PC-3 (cell line): Measurements from ENCODE around the gene LEMD2. TPM values are rescaled to one million over a fixed set of nuclear protein-coding genes. Genes with fewer than 3 reads are reported as not detected.
A peak's percentile ranks its signal among the peaks of the same experiment; 100 is the strongest.

ENCODE experiments used
- ATAC-seq: fragments of 200-7000 bp; cut with Tn5 transposase; 2 replicates; pipeline ENCODE4 v1.9.1; 2020; ENCODE audit warnings: mild to moderate bottlenecking, moderate library complexity
- BruUV-seq: library from RNA; stranded (reverse); fragments of 400-500 nt; replicated peaks from 2 replicates; lab custom pipeline; 2021; lab: Mats Ljungman, UMichigan
- CTCF ChIA-PET: fragments of 300-600 bp; sonication (Branson Sonifier 250); formaldehyde crosslinking; loops from one replicate; lab custom pipeline; 2022; ENCODE audit warnings: antibody characterized with exemption; lab: Charles Lee
- POLR2A ChIA-PET: fragments of 300-600 bp; sonication (Branson Sonifier 250); formaldehyde crosslinking; loops from one replicate; lab custom pipeline; 2022; ENCODE audit warnings: antibody characterized with exemption; ENCODE audit not compliant: unreplicated experiment; lab: Charles Lee
- DNase-seq: peaks from one replicate; pipeline ENCODE4 v3.0.0-alpha.2; 2015
- H2AFZ ChIP-seq: fragments of 300-600 bp; sonication (generic); 2 replicates; pipeline ENCODE4 v1.6.0; 2016; ENCODE audit warnings: antibody characterized with exemption, low read length
- H3F3A ChIP-seq: fragments of 300-600 bp; sonication (generic); one replicate; pipeline ENCODE4 v1.6.0; 2017; ENCODE audit warnings: antibody characterized with exemption, low read length, control low read depth, mild to moderate bottlenecking; ENCODE audit not compliant: unreplicated experiment
- H3K27ac ChIP-seq: fragments of 300-600 bp; sonication (generic); 2 replicates; pipeline ENCODE4 v1.5.1; 2016; ENCODE audit warnings: mild to moderate bottlenecking, low read length
- H3K27me3 ChIP-seq: fragments of 300-600 bp; sonication (generic); 2 replicates; pipeline ENCODE4 v1.6.1; 2016; ENCODE audit warnings: low read length, mixed read lengths
- H3K36me3 ChIP-seq: fragments of 300-600 bp; sonication (generic); 2 replicates; pipeline ENCODE4 v1.6.1; 2016; ENCODE audit warnings: low read depth, mixed run types, low read length, mixed read lengths
- H3K4me1 ChIP-seq: fragments of 300-600 bp; sonication (generic); 2 replicates; pipeline ENCODE4 v1.5.1; 2016; ENCODE audit warnings: low read length; ENCODE audit not compliant: insufficient read depth
- H3K4me2 ChIP-seq: fragments of 300-600 bp; sonication (generic); 2 replicates; pipeline ENCODE4 v1.6.0; 2016; ENCODE audit warnings: low read length
- H3K4me3 ChIP-seq: fragments of 300-600 bp; sonication (generic); 2 replicates; pipeline ENCODE4 v1.5.1; 2016; ENCODE audit warnings: mild to moderate bottlenecking, low read length, mixed read lengths
- H3K79me2 ChIP-seq: fragments of 300-600 bp; sonication (generic); 2 replicates; pipeline ENCODE4 v1.6.1; 2017; ENCODE audit warnings: low read length, mixed read lengths
- H3K9ac ChIP-seq: fragments of 300-600 bp; sonication (generic); 2 replicates; pipeline ENCODE4 v1.6.0; 2016; ENCODE audit warnings: mild to moderate bottlenecking, low read length
- H3K9me2 ChIP-seq: fragments of 300-600 bp; sonication (generic); replicated peaks from 2 replicates; pipeline ENCODE4 v1.6.1; 2016; ENCODE audit warnings: mixed run types, low read length, mixed read lengths
- H3K9me3 ChIP-seq: fragments of 300-600 bp; sonication (generic); 2 replicates; pipeline ENCODE4 v1.6.1; 2016; ENCODE audit warnings: low read length, mixed read lengths
- H4K20me1 ChIP-seq: fragments of 300-600 bp; sonication (generic); 2 replicates; pipeline ENCODE4 v1.6.1; 2016; ENCODE audit warnings: low read length, mixed read lengths
- EZH2 ChIP-seq: fragments of 300-600 bp; sonication (generic); IDR thresholded peaks from one replicate; pipeline ENCODE4 v1.6.1; 2017; ENCODE audit warnings: antibody characterized with exemption, mild to moderate bottlenecking, low read length; ENCODE audit not compliant: unreplicated experiment
- EZH2phosphoT487 ChIP-seq: fragments of 300-600 bp; sonication (generic); IDR thresholded peaks from 2 replicates; pipeline ENCODE4 v1.6.1; 2018; ENCODE audit warnings: mild to moderate bottlenecking, antibody characterized with exemption, low read length, borderline replicate concordance
- intact Hi-C: fragments of 100-400 bp; cut with micrococcal nuclease; formaldehyde crosslinking; loops from 2 replicates; pipeline ENCODE4 v1.9.0; 2023
- total RNA-seq: library from RNA; depleted of rRNA; stranded (reverse); fragments of >200 nt; gene quantifications from 2 replicates; pipeline ENCODE4 v1.2.3, GENCODE V29; 2014
- TF ChIP-seq, protein P1 (sequence below): fragments of 300-600 bp; sonication (generic); conservative IDR thresholded peaks from 2 replicates; pipeline ENCODE4 v1.5.1; 2017; ENCODE audit warnings: antibody characterized with exemption, low read depth, mild to moderate bottlenecking, low read length

LEMD2 gene
- total RNA-seq, 1 experiment from 2014 or later, result 54.5 TPM

DNA sequence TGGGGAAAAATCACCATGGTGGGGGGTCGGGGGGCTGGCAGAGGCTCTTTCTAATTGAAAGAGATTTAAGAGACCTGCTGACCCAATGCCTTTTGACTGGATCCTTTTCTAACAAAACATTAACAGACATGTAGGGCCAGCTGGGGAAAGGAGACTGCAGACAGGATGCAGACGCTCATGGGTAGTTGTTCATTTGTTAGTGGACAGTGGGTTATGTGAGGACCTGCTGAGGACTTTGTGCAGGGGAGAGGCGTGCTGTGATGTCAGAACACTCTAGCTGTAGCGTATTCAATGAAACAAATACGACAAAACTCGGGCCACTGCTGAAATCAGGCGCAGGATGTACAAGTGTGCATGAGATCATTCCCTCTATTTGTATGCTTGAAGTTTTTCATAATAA is 43.4 kb downstream of the LEMD2 start:
- Histone ChIP-seq H3K79me2 (no peaks in the 10 kb centered on the region), H3K9me2 (no peaks in the 10 kb centered on the region), H2AFZ (no peak overlapping the region), H3K4me1 (peaks cover 6% of the 10 kb centered on the region), H4K20me1 (no peaks in the 10 kb centered on the region), H3K4me3 (no peak overlapping the region), H3K27ac (no peak overlapping the region), H3K36me3 (no peaks in the 10 kb centered on the region), H3K27me3 (no peaks in the 10 kb centered on the region), H3F3A (no peaks in the 10 kb centered on the region), H3K9ac (no peak overlapping the region), H3K4me2 (no peak overlapping the region), H3K9me3 (no peaks in the 10 kb centered on the region)
- BruUV-seq, result no TSS peak
- intact Hi-C loops, result loop anchor here (2.0 kb wide), 1 partner anchor 33 kb away; no protein-coding TSS in a partner anchor
- TF ChIP-seq EZH2phosphoT487 (no peak), EZH2 (no peak)
- TF ChIP-seq, protein P1, sequence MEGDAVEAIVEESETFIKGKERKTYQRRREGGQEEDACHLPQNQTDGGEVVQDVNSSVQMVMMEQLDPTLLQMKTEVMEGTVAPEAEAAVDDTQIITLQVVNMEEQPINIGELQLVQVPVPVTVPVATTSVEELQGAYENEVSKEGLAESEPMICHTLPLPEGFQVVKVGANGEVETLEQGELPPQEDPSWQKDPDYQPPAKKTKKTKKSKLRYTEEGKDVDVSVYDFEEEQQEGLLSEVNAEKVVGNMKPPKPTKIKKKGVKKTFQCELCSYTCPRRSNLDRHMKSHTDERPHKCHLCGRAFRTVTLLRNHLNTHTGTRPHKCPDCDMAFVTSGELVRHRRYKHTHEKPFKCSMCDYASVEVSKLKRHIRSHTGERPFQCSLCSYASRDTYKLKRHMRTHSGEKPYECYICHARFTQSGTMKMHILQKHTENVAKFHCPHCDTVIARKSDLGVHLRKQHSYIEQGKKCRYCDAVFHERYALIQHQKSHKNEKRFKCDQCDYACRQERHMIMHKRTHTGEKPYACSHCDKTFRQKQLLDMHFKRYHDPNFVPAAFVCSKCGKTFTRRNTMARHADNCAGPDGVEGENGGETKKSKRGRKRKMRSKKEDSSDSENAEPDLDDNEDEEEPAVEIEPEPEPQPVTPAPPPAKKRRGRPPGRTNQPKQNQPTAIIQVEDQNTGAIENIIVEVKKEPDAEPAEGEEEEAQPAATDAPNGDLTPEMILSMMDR, result no peak
- ATAC-seq (no peak), DNase-seq (no peak)
- POLR2A ChIA-PET, result no interaction called here
- CTCF ChIA-PET, result no interaction called here

DNA sequence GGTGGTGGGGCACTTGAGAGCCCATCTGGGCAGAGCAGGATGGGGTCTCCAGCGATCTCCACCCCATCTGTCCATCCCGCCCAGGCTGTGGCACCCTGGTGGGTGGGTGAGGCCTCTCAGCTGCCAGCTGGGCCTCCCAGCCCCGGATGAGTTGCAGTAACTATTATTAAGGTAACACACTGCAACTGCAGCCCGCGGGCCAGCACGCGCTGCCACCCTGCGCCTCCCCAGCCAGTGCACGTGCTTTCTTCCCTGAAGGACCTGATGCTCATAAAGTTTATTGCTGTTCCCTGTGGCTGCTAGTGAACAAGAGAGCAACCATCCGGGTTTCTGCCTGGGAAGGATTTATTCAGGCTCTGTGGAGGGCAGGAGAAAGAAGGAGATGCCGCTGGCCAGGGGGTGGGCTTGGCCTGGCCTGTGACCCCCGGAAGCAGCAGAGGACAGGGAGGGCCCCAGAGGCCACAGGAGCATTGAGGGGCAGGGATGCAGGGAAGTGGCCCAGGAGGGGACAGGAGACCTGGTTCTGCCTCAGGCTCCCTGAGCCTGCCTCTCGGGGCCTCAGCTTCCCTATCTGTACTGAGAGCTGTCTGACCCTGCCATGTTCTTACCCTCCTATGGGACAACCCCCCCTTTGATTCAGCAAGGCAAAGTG is 43.9 kb downstream of the LEMD2 start:
- DNase-seq (no peak), ATAC-seq (peak; percentile 57)
- Histone ChIP-seq H3K9me2 (no peaks in the 10 kb centered on the region), H3K27me3 (no peaks in the 10 kb centered on the region), H3K27ac (no peak overlapping the region), H3K79me2 (no peaks in the 10 kb centered on the region), H4K20me1 (no peaks in the 10 kb centered on the region), H2AFZ (no peak overlapping the region), H3K4me2 (no peak overlapping the region), H3K9ac (no peak overlapping the region), H3K9me3 (no peaks in the 10 kb centered on the region), H3K36me3 (no peaks in the 10 kb centered on the region), H3F3A (no peaks in the 10 kb centered on the region), H3K4me3 (no peak overlapping the region), H3K4me1 (peaks cover 6% of the 10 kb centered on the region)
- no peak for TF ChIP-seq EZH2
- TF ChIP-seq EZH2phosphoT487, result no peak
- TF ChIP-seq, protein P1, result no peak
- intact Hi-C loops, result loop anchor here (1.0 to 2.0 kb wide), 2 partner anchors 17 to 32 kb away; no protein-coding TSS in a partner anchor
- ChIA-PET POLR2A (interaction anchor here (0.6 kb wide), 1 partner anchor 129 kb away, joined by 15 read pairs; no protein-coding TSS in a partner anchor), CTCF (interaction anchor here (0.7 to 2.2 kb wide), 3 partner anchors 17 to 33 kb away, joined by 7 to 8 read pairs (median 8); partner anchors contain the start of gene UQCC2)
- BruUV-seq, result no TSS peak
